Erythroblast (primary cell): ENCODE data around the gene ANXA2R.

Experiments used
- GATA1 ChIP-seq: IDR thresholded peaks from 2 replicates; pipeline ENCODE4 v1.6.1; 2011; ENCODE audit warnings: low read depth, mild to moderate bottlenecking, control low read depth, low read length, moderate library complexity
- POLR2A ChIP-seq: IDR thresholded peaks from 2 replicates; pipeline ENCODE4 v1.6.1; 2011; ENCODE audit warnings: mild to moderate bottlenecking, low read length

GRCh38 chr5:43042176-43042625 is 2.1 kb upstream of the ANXA2R start:
- TF ChIP-seq POLR2A (no peak), GATA1 (no peak)
